Mesothelial cell of epicardium (in vitro differentiated cells): Measurements from ENCODE around the gene GSC2. TPM values are rescaled to one million over a fixed set of nuclear protein-coding genes. Genes with fewer than 3 reads are reported as not detected.
"Not testable (repeated sequence)": the region's sequence is repeated elsewhere in the genome, so short reads cannot be mapped to it uniquely, and the experiment has no call there.

Experiments used
- DNase-seq, 2 experiments: peaks; one replicate each; pipeline ENCODE4 v3.0.0; 2021; ENCODE audit warnings: low spot score in 2 of 2; ENCODE audit not compliant: unreplicated experiment in 2 of 2
- H3K27ac Mint-ChIP-seq: 2 replicates; pipeline ENCODE4 v1.8.0; 2021; ENCODE audit warnings: mixed read lengths
- H3K27me3 Mint-ChIP-seq: 2 replicates; pipeline ENCODE4 v1.8.0; 2021; ENCODE audit warnings: low read depth, mixed read lengths
- H3K36me3 Mint-ChIP-seq: 2 replicates; pipeline ENCODE4 v1.8.0; 2021; ENCODE audit warnings: mixed read lengths
- H3K4me1 Mint-ChIP-seq: 2 replicates; pipeline ENCODE4 v1.8.0; 2021; ENCODE audit warnings: mixed read lengths
- H3K4me3 Mint-ChIP-seq: 2 replicates; pipeline ENCODE4 v1.8.0; 2021; ENCODE audit warnings: mild to moderate bottlenecking, moderate library complexity, mixed read lengths
- H3K9me3 Mint-ChIP-seq: 2 replicates; pipeline ENCODE4 v1.8.0; 2021; ENCODE audit warnings: mixed read lengths
- total RNA-seq: library from RNA; stranded (reverse); gene quantifications from 3 replicates; pipeline ENCODE4 v1.2.1, GENCODE V29; 2021
- TF ChIP-seq, protein P1 (sequence below): fragments of 200-600 bp; sonication (generic); IDR thresholded peaks from one replicate; pipeline ENCODE4 v1.5.0; 2021; ENCODE audit warnings: antibody characterized with exemption; ENCODE audit not compliant: unreplicated experiment

Gene GSC2
- total RNA-seq, 1 donor from 2014 or later = not detected

DNA sequence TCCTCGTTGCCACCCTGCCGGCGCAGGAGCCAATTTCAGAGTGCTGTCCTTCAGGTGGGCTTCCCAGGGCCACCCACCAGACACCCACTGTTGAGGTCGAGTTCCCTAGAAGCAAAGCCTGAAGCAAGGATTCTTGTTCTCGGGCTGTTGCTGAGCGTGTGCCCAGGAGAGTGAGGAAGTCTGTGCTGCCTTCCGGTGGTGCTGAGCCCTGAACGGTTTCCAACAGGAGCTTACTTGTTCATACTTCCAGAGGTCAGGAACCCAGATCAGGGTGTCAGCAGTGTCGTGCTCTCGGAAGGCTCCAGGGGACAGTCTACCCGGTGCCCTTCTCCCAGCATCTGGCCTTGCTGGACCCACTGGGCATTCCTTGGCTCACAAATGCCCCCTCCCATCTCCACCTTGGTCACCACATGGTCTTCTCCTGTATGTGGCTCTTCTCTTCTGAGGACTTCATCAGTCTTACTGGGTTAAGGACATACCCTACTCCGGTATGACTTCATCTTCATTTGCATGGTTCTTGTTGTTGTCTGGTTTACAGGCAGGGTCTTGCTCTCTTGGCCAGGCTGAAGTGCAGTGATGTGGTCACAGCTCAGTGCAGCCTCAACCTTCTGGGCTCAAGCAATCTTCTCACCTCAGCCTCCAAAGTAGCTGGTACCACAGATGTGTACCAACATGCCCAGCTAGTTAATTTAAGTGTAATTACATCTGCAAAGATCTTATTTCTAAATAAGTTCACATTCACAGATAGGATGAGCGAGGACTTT is 17.2 kb upstream of the GSC2 start:
- no peak for DNase-seq
- Mint-ChIP-seq H3K4me1 (peaks cover 17% of the 10 kb centered on the region), H3K9me3 (no peaks in the 10 kb centered on the region), H3K4me3 (no peak overlapping the region), H3K27me3 (peaks cover 67% of the 10 kb centered on the region), H3K27ac (no peak overlapping the region), H3K36me3 (no peaks in the 10 kb centered on the region)
- TF ChIP-seq, protein P1, sequence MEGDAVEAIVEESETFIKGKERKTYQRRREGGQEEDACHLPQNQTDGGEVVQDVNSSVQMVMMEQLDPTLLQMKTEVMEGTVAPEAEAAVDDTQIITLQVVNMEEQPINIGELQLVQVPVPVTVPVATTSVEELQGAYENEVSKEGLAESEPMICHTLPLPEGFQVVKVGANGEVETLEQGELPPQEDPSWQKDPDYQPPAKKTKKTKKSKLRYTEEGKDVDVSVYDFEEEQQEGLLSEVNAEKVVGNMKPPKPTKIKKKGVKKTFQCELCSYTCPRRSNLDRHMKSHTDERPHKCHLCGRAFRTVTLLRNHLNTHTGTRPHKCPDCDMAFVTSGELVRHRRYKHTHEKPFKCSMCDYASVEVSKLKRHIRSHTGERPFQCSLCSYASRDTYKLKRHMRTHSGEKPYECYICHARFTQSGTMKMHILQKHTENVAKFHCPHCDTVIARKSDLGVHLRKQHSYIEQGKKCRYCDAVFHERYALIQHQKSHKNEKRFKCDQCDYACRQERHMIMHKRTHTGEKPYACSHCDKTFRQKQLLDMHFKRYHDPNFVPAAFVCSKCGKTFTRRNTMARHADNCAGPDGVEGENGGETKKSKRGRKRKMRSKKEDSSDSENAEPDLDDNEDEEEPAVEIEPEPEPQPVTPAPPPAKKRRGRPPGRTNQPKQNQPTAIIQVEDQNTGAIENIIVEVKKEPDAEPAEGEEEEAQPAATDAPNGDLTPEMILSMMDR = no peak

GRCh38 chr22:19166421-19166820 is 16.3 kb upstream of the GSC2 start:
- Mint-ChIP-seq H3K4me3 (no peak overlapping the region), H3K36me3 (no peaks in the 10 kb centered on the region), H3K27me3 (peaks cover 73% of the 10 kb centered on the region), H3K27ac (no peak overlapping the region), H3K9me3 (no peaks in the 10 kb centered on the region), H3K4me1 (peaks cover 13% of the 10 kb centered on the region)
- no peak for DNase-seq
- TF ChIP-seq, protein P1 = no peak

- Mint-ChIP-seq H3K4me1 (peaks cover 2% of the 10 kb centered on the region), H3K9me3 (no peaks in the 10 kb centered on the region), H3K36me3 (no peaks in the 10 kb centered on the region), H3K27me3 (peaks cover 71% of the 10 kb centered on the region), H3K27ac (no peak overlapping the region), H3K4me3 (no peak overlapping the region)
- TF ChIP-seq, protein P1 = no peak
- DNase-seq = no peak
Measured at GRCh38 chr22:19164425-19164824, 14.3 kb upstream of the GSC2 start.

DNA sequence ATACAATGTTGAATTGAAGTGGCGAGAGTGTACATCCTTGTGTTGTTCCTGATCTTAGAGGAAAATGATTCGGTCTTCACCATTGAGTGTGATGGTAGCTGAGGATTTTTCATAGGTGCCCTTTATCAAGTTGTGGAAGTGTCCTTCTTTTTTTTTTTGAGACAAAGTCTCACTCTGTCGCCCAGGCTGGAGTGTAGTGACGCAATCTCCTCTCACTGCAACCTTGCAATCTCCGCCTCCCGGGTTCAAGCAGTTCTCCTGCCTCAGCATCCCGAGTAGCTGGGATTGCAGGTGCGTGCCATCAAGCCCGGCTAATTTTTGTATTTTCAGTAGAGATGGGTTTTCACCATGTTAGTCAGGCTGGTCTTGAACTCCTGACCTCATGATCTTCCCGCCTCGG is 8.6 kb upstream of the GSC2 start:
- H3K9me3 Mint-ChIP-seq, DNase-seq, H3K36me3 Mint-ChIP-seq, H3K4me3 Mint-ChIP-seq, H3K4me1 Mint-ChIP-seq, H3K27ac Mint-ChIP-seq: not testable (repeated sequence)
- H3K27me3 Mint-ChIP-seq = peaks cover 66% of the 10 kb centered on the region

DNA sequence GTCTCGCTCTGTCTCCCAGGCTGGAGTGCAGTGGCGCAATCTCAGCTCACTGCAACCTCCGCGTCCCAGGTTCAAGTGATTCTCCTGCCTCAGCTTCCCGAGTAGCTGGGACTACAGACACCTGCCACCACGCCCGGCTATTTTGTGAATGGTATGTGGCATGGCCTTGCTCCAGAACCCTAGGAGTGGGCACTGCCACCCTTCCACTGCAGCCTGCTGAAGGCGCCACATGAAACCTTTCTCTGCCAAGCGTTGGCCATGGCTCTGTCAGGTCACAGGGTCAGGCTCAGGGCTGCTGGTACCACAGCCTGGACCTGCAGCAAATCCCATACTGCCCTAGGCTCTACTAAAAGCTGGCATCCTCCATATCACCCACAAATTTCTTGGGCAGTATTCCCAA is 6.0 kb upstream of the GSC2 start:
- not testable (repeated sequence) for H3K4me1 Mint-ChIP-seq, H3K9me3 Mint-ChIP-seq, DNase-seq, H3K4me3 Mint-ChIP-seq, H3K27ac Mint-ChIP-seq, H3K36me3 Mint-ChIP-seq
- H3K27me3 Mint-ChIP-seq = peaks cover 73% of the 10 kb centered on the region

- H3K27ac Mint-ChIP-seq = no peak overlapping the region
- H3K27me3 Mint-ChIP-seq = peaks cover 68% of the 10 kb centered on the region
- no peaks in the 10 kb centered on the region for H3K36me3 Mint-ChIP-seq
- H3K4me3 Mint-ChIP-seq = no peak overlapping the region
- peaks cover 3% of the 10 kb centered on the region for H3K4me1 Mint-ChIP-seq
- TF ChIP-seq, protein P1 = no peak
- no peak for DNase-seq
- peaks cover 4% of the 10 kb centered on the region for H3K9me3 Mint-ChIP-seq
Measured at GRCh38 chr22:19152942-19153883, 3.1 kb upstream of the GSC2 start.
